Esophagus muscularis mucosa (tissue), 4 donors: ENCODE measurements around the gene LHFPL2. TPM values are rescaled to one million over a fixed set of nuclear protein-coding genes. Genes with fewer than 3 reads are reported as not detected.

Source experiments
- DNase-seq: peaks from one replicate; pipeline ENCODE4 v3.0.0-alpha.2; 2017; ENCODE audit errors: extremely low spot score
- H3K27ac ChIP-seq, 4 donors: fragments of 200-600 bp; sonication (generic); replicated peaks in 1 of 4; 1 replicate in 3 of 4; 2 replicates in 1 of 4; pipeline ENCODE4 v1.5.1; 2016 to 2019; ENCODE audit warnings: mild to moderate bottlenecking in 1 of 4
- H3K27me3 ChIP-seq, 4 donors: fragments of 200-600 bp; sonication (generic); one replicate each; pipeline versions ENCODE4 v1.5.1 to v1.6.0; 2016 to 2019
- H3K36me3 ChIP-seq, 4 donors: fragments of 200-600 bp; sonication (generic); one replicate each; pipeline ENCODE4 v1.5.1; 2016 to 2019
- H3K4me1 ChIP-seq, 4 donors: fragments of 200-600 bp; sonication (generic); one replicate each; pipeline ENCODE4 v1.5.1; 2016 to 2019
- H3K4me3 ChIP-seq, 4 donors: fragments of 200-600 bp; sonication (generic); 1 replicate in 2 of 4; 2 replicates in 2 of 4; pipeline ENCODE4 v1.5.1; 2016 to 2019; ENCODE audit warnings: mild to moderate bottlenecking in 4 of 4, moderate library complexity in 1 of 4
- H3K9me3 ChIP-seq, 4 donors: fragments of 200-600 bp; sonication (generic); 1 replicate in 3 of 4; 2 replicates in 1 of 4; pipeline ENCODE4 v1.5.1; 2016 to 2019
- EP300 ChIP-seq: sonication (generic); formaldehyde crosslinking; IDR thresholded peaks from one replicate; pipeline ENCODE4 v1.6.1; 2017; ENCODE audit warnings: antibody characterized with exemption
- POLR2A ChIP-seq: fragments of 450-650 bp; IDR thresholded peaks from one replicate; pipeline ENCODE4 v1.6.1; 2017; ENCODE audit warnings: antibody characterized with exemption, moderate library complexity, mild to moderate bottlenecking, low read depth
- POLR2AphosphoS5 ChIP-seq, 2 donors: sonication (generic); formaldehyde crosslinking; IDR thresholded peaks; one replicate each; pipeline ENCODE4 v1.6.1; 2017; ENCODE audit warnings: antibody characterized with exemption in 2 of 2
- WGBS: methylation state at CpG from one replicate; pipeline ENCODE4 v1.1.5; 2018; 5-methylcytosine and 5-hydroxymethylcytosine counted together
- intact Hi-C: fragments of 100-400 bp; cut with DNase I; formaldehyde crosslinking; loops from one replicate; pipeline ENCODE4 v1.15.1; 2023
- total RNA-seq, 4 donors: library from RNA; depleted of rRNA; stranded (reverse); fragments of >200 nt; gene quantifications; one replicate each; pipeline versions ENCODE4 v1.1.0 to v1.2.1, GENCODE V29; 2016
- TF ChIP-seq, protein P1 (sequence below), 3 experiments: fragments of 200-600 bp in 2 of 3; fragments of 450-650 bp in 1 of 3; sonication (generic) in 2 of 3; IDR thresholded peaks; one replicate each; pipeline ENCODE4 v1.5.1; 2017 to 2019; ENCODE audit warnings: antibody characterized with exemption in 3 of 3, mild to moderate bottlenecking in 2 of 3, moderate library complexity in 1 of 3

The LHFPL2 gene
- total RNA-seq, 4 donors from 2014 or later: 24.1 to 40.9 (median 28.1) TPM

DNA sequence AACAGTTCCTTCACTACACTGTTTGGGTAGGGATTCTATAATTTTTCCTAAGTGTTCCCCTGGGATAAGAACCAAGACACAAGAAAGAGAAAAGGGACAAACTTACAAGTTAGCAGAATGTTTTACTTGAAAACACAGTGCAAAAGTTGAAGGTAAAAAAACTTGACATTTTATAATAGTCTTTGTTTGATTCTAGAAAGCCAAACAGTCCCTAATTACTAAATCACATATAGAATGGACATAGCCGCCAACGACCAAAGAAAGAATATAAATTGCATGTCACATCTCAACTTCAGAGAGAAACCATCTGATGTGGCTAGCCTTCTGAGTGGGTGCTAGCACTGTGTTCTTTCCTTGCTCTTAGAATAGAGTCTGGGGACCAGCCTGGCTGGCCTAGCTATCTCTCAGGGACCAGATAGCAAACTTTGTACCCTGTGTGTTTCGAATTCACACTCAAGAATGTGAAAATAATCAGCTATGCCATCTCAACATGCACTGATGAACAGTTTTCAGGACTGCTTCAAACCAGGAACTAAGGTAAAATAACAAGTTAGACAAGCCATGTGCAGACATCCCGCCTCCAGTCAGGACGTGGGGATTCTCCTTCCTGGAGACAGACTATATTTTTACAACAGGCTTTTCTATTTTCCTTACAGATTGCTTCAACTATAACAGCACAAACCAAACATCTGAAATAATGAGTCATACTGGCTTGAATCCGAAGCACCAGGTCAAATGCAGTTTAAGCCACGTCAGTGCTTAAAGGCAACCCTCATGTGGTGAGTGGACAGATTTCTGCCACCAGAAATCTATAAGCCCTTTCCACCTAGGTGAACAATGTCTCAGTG, 53.7 kb downstream of the LHFPL2 start:
- TF ChIP-seq EP300 (no peak), POLR2A (no peak), POLR2AphosphoS5 (IDR thresholded peaks at IDR 0.05) (peak; percentile 61 to 70)
- TF ChIP-seq, protein P1, sequence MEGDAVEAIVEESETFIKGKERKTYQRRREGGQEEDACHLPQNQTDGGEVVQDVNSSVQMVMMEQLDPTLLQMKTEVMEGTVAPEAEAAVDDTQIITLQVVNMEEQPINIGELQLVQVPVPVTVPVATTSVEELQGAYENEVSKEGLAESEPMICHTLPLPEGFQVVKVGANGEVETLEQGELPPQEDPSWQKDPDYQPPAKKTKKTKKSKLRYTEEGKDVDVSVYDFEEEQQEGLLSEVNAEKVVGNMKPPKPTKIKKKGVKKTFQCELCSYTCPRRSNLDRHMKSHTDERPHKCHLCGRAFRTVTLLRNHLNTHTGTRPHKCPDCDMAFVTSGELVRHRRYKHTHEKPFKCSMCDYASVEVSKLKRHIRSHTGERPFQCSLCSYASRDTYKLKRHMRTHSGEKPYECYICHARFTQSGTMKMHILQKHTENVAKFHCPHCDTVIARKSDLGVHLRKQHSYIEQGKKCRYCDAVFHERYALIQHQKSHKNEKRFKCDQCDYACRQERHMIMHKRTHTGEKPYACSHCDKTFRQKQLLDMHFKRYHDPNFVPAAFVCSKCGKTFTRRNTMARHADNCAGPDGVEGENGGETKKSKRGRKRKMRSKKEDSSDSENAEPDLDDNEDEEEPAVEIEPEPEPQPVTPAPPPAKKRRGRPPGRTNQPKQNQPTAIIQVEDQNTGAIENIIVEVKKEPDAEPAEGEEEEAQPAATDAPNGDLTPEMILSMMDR (IDR thresholded peaks at IDR 0.05): peak in 1 of 3 experiments; percentile 6
- Histone ChIP-seq H3K27me3 (no peaks in the 10 kb centered on the region), H3K36me3 (no peaks in the 10 kb centered on the region), H3K27ac (peak overlapping the region; percentile 70 to 81 (median 79)), H3K4me1 (peaks cover 36 to 78% (median 76%) of the 10 kb centered on the region in 4 donors), H3K4me3 (no peak overlapping the region), H3K9me3 (no peaks in the 10 kb centered on the region)
- DNase-seq: peak; percentile 89
- WGBS: 22% methylated on average over 7 of the region's 7 CpGs
- intact Hi-C loops: no loop called here

GRCh38 chr5:78594021-78594420, 54.6 kb downstream of the LHFPL2 start:
- Histone ChIP-seq H3K9me3 (no peaks in the 10 kb centered on the region), H3K27ac (peak overlapping the region; percentile 70 to 81 (median 79)), H3K4me3 (no peak overlapping the region), H3K36me3 (no peaks in the 10 kb centered on the region), H3K4me1 (peaks cover 36 to 80% (median 76%) of the 10 kb centered on the region in 4 donors), H3K27me3 (no peaks in the 10 kb centered on the region)
- intact Hi-C loops: no loop called here
- WGBS: 52% methylated on average over 3 of the region's 3 CpGs
- no peak for TF ChIP-seq POLR2AphosphoS5 (IDR thresholded peaks at IDR 0.05)
- TF ChIP-seq EP300: no peak
- TF ChIP-seq POLR2A: no peak
- TF ChIP-seq, protein P1 (IDR thresholded peaks at IDR 0.05): no peak
- DNase-seq: no peak

DNA sequence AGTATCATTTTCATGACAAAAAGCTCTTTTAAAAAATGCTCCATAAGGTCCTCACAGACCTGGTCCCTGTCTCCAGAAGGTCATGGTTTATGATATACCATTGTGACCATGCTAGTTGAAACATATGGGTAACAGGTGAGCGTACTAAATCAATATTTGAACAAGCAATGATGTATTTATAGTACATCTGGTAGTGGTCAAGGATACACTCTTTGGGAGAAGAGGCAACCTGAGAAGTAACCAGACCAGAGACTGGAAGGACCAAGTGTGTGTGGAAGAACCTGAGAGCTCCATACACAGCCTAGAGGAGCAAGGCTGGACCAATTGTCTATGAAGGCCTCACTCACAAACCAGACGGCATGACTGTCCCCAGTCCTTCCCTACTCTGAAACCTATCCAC, 55.1 kb downstream of the LHFPL2 start:
- Histone ChIP-seq H3K4me3 (no peak overlapping the region), H3K27me3 (no peaks in the 10 kb centered on the region), H3K27ac (peak overlapping the region; percentile 9 to 81 (median 75)), H3K4me1 (peaks cover 40 to 85% (median 80%) of the 10 kb centered on the region in 4 donors), H3K9me3 (no peaks in the 10 kb centered on the region), H3K36me3 (no peaks in the 10 kb centered on the region)
- TF ChIP-seq, protein P1 (IDR thresholded peaks at IDR 0.05): no peak
- TF ChIP-seq POLR2AphosphoS5 (IDR thresholded peaks at IDR 0.05): no peak
- TF ChIP-seq EP300: no peak
- TF ChIP-seq POLR2A: no peak
- intact Hi-C loops: no loop called here
- WGBS: 80% methylated on average over 2 of the region's 2 CpGs
- DNase-seq: no peak

- Histone ChIP-seq H3K9me3 (no peaks in the 10 kb centered on the region), H3K4me3 (no peak overlapping the region), H3K27ac (peak overlapping the region in 3 of 4 donors; percentile 9 to 81 (median 80)), H3K4me1 (peaks cover 44 to 84% (median 82%) of the 10 kb centered on the region in 4 donors), H3K36me3 (no peaks in the 10 kb centered on the region), H3K27me3 (no peaks in the 10 kb centered on the region)
- intact Hi-C loops: no loop called here
- TF ChIP-seq, protein P1 (IDR thresholded peaks at IDR 0.05): no peak
- no peak for TF ChIP-seq POLR2A
- TF ChIP-seq POLR2AphosphoS5 (IDR thresholded peaks at IDR 0.05): no peak
- no peak for TF ChIP-seq EP300
- peak; percentile 47 for DNase-seq
- WGBS: 91% methylated on average over 7 of the region's 7 CpGs
These were observed 55.7 kb downstream of the LHFPL2 start for GRCh38 chr5:78592735-78593386.
